HepG2 (cell line): ENCODE results near the gene MUL1. TPM values are rescaled to one million over a fixed set of nuclear protein-coding genes. Genes with fewer than 3 reads are reported as not detected.

Source experiments
- ATF7 ChIP-seq, 2 experiments: fragments of 450-650 bp in 1 of 2; sonication (generic) in 1 of 2; formaldehyde crosslinking in 1 of 2; IDR thresholded peaks; 2 replicates each; pipeline versions ENCODE4 v1.4.0 to v1.6.1; 2016 to 2020; ENCODE audit warnings: antibody characterized with exemption in 1 of 2, mild to moderate bottlenecking in 1 of 2, missing genetic modification reagents in 1 of 2
- FOXM1 ChIP-seq: sonication (generic); formaldehyde crosslinking; IDR thresholded peaks from 2 replicates; pipeline ENCODE4 v1.5.0; 2020; ENCODE audit warnings: missing genetic modification reagents
- MLLT10 ChIP-seq: sonication (generic); formaldehyde crosslinking; IDR thresholded peaks from 2 replicates; pipeline ENCODE4 v1.4.0; 2020; ENCODE audit warnings: missing genetic modification reagents
- TARDBP ChIP-seq: sonication (generic); formaldehyde crosslinking; IDR thresholded peaks from 2 replicates; pipeline ENCODE4 v1.8.0; 2022; ENCODE audit warnings: mild to moderate bottlenecking, missing genetic modification reagents
- U2AF2 ChIP-seq: fragments of 200-400 bp; formaldehyde crosslinking; IDR thresholded peaks from 2 replicates; pipeline ENCODE4 v1.6.1; 2017; ENCODE audit warnings: low read depth, mild to moderate bottlenecking, low read length
- ZBTB20 ChIP-seq: sonication (generic); formaldehyde crosslinking; IDR thresholded peaks from 2 replicates; pipeline ENCODE4 v1.8.1; 2023; ENCODE audit warnings: missing genetic modification reagents, low read depth, mild to moderate bottlenecking, borderline replicate concordance
- ZFP36L2 ChIP-seq: sonication (generic); formaldehyde crosslinking; IDR thresholded peaks from 2 replicates; pipeline ENCODE4 v1.4.0; 2020; ENCODE audit warnings: missing genetic modification reagents
- ZNF253 ChIP-seq: sonication (generic); formaldehyde crosslinking; IDR thresholded peaks from 2 replicates; pipeline ENCODE4 v1.8.0; 2022; ENCODE audit warnings: mild to moderate bottlenecking, missing genetic modification reagents, borderline replicate concordance
- ZNF333 ChIP-seq: sonication (generic); formaldehyde crosslinking; IDR thresholded peaks from 2 replicates; pipeline ENCODE4 v1.4.0; 2020; ENCODE audit warnings: mild to moderate bottlenecking, missing genetic modification reagents, borderline replicate concordance
- ZNF577 ChIP-seq: sonication (generic); formaldehyde crosslinking; IDR thresholded peaks from 2 replicates; pipeline ENCODE4 v1.4.0; 2020; ENCODE audit warnings: mild to moderate bottlenecking, low read depth, missing genetic modification reagents, borderline replicate concordance
- ZNF674 ChIP-seq: sonication (generic); formaldehyde crosslinking; IDR thresholded peaks from 2 replicates; pipeline ENCODE4 v1.5.0; 2020; ENCODE audit warnings: low read depth, mild to moderate bottlenecking, missing genetic modification reagents
- ZNF781 ChIP-seq: sonication (generic); formaldehyde crosslinking; IDR thresholded peaks from 2 replicates; pipeline ENCODE4 v1.5.1; 2020; ENCODE audit warnings: borderline replicate concordance, mild to moderate bottlenecking, missing genetic modification reagents; ENCODE audit errors: not compliant biosample characterization
- ZNF841 ChIP-seq: sonication (generic); formaldehyde crosslinking; IDR thresholded peaks from 2 replicates; pipeline ENCODE4 v1.8.1; 2023; ENCODE audit warnings: missing genetic modification reagents, borderline replicate concordance
- polyA plus RNA-seq, 8 experiments: library from polyadenylated mRNA; depleted of rRNA in 3 of 8; stranded (reverse) in 7 of 8; unstranded in 1 of 8; fragments of >200 nt; fragmentation: Illumina TruSeq in 4 of 8; extraction: Trizol in 4 of 8; gene quantifications; 2 replicates each; pipeline versions ENCODE4 v1.2.1 to v1.2.3, GENCODE V29; 2011 to 2016; ENCODE audit warnings: low read depth in 4 of 8, missing spikeins in 1 of 8, mixed read lengths in 1 of 8; ENCODE audit not compliant: insufficient read depth in 1 of 8
- total RNA-seq, 5 experiments: library from RNA; depleted of rRNA; stranded (reverse); fragments of >200 nt; fragmentation: Illumina TruSeq; extraction: Trizol; gene quantifications; 2 replicates each; pipeline ENCODE4 v1.2.3, GENCODE V29; 2016; ENCODE audit warnings: low read depth in 1 of 5
- TF ChIP-seq, protein P1 (sequence below): sonication (generic); formaldehyde crosslinking; IDR thresholded peaks from 2 replicates; pipeline ENCODE4 v1.4.0; 2020; ENCODE audit warnings: missing genetic modification reagents, borderline replicate concordance
- TF ChIP-seq, protein P2 (sequence below): sonication (generic); formaldehyde crosslinking; IDR thresholded peaks from 2 replicates; pipeline ENCODE4 v1.5.1; 2020; ENCODE audit warnings: missing genetic modification reagents, mild to moderate bottlenecking, borderline replicate concordance
- TF ChIP-seq, protein P3 (sequence below): sonication (generic); formaldehyde crosslinking; IDR thresholded peaks from 2 replicates; pipeline ENCODE4 v1.5.0; 2020; ENCODE audit warnings: mild to moderate bottlenecking, missing genetic modification reagents, borderline replicate concordance
- TF ChIP-seq, protein P4 (sequence below): sonication (generic); formaldehyde crosslinking; IDR thresholded peaks from 2 replicates; pipeline ENCODE4 v1.4.0; 2020; ENCODE audit warnings: mild to moderate bottlenecking, missing genetic modification reagents
- TF ChIP-seq, protein P5 (sequence below): sonication (generic); formaldehyde crosslinking; conservative IDR thresholded peaks from 2 replicates; pipeline ENCODE4 v1.4.0; 2020; ENCODE audit warnings: missing genetic modification reagents

Gene MUL1
- total and polyA plus RNA-seq, 2 of the 13 experiments (the other 11 are each of a cell fraction or from before 2014, with no cell fraction given): 21.5 to 26.5 TPM

DNA sequence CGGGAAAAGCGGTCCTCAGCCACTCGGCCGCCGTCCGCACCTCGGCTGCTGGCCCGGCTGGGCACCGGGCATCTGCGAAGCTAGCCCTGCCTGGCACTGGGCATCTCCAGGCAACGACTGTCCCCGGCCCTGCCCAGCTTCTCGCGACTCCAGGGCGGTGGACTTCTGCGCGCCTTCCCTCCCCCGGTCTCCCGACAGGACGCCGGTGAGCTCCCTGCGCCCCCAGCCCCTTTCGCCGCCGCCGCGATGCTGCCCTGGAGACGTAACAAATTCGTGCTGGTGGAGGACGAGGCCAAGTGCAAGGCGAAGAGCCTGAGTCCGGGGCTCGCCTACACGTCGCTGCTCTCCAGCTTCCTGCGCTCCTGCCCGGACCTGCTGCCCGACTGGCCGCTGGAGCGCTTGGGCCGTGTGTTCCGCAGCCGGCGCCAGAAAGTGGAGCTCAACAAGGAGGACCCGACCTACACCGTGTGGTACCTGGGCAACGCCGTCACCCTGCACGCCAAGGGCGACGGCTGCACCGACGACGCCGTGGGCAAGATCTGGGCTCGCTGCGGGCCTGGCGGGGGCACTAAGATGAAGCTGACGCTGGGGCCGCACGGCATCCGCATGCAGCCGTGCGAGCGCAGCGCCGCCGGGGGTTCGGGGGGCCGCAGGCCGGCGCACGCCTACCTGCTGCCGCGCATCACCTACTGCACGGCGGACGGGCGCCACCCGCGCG lies 44.9 kb upstream of the MUL1 start (continued):
- TF ChIP-seq, protein P1, sequence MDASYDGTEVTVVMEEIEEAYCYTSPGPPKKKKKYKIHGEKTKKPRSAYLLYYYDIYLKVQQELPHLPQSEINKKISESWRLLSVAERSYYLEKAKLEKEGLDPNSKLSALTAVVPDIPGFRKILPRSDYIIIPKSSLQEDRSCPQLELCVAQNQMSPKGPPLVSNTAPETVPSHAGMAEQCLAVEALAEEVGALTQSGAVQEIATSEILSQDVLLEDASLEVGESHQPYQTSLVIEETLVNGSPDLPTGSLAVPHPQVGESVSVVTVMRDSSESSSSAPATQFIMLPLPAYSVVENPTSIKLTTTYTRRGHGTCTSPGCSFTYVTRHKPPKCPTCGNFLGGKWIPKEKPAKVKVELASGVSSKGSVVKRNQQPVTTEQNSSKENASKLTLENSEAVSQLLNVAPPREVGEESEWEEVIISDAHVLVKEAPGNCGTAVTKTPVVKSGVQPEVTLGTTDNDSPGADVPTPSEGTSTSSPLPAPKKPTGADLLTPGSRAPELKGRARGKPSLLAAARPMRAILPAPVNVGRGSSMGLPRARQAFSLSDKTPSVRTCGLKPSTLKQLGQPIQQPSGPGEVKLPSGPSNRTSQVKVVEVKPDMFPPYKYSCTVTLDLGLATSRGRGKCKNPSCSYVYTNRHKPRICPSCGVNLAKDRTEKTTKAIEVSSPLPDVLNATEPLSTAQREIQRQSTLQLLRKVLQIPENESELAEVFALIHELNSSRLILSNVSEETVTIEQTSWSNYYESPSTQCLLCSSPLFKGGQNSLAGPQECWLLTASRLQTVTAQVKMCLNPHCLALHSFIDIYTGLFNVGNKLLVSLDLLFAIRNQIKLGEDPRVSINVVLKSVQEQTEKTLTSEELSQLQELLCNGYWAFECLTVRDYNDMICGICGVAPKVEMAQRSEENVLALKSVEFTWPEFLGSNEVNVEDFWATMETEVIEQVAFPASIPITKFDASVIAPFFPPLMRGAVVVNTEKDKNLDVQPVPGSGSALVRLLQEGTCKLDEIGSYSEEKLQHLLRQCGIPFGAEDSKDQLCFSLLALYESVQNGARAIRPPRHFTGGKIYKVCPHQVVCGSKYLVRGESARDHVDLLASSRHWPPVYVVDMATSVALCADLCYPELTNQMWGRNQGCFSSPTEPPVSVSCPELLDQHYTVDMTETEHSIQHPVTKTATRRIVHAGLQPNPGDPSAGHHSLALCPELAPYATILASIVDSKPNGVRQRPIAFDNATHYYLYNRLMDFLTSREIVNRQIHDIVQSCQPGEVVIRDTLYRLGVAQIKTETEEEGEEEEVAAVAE (CRISPR knock-in tag): no peak
- no peak for TF ChIP-seq ZNF674
- TF ChIP-seq ZNF253: no peak
- TF ChIP-seq ZNF841 (CRISPR knock-in tag): no peak; the same call in 1 of the 2 replicates
- TF ChIP-seq, protein P2, sequence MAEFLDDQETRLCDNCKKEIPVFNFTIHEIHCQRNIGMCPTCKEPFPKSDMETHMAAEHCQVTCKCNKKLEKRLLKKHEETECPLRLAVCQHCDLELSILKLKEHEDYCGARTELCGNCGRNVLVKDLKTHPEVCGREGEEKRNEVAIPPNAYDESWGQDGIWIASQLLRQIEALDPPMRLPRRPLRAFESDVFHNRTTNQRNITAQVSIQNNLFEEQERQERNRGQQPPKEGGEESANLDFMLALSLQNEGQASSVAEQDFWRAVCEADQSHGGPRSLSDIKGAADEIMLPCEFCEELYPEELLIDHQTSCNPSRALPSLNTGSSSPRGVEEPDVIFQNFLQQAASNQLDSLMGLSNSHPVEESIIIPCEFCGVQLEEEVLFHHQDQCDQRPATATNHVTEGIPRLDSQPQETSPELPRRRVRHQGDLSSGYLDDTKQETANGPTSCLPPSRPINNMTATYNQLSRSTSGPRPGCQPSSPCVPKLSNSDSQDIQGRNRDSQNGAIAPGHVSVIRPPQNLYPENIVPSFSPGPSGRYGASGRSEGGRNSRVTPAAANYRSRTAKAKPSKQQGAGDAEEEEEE (CRISPR knock-in tag): peak; percentile 50; the same call in 1 of the 2 replicates
- TF ChIP-seq MLLT10 (CRISPR knock-in tag): no peak
- no peak for TF ChIP-seq ZNF577 (CRISPR knock-in tag)
- TF ChIP-seq, protein P3, sequence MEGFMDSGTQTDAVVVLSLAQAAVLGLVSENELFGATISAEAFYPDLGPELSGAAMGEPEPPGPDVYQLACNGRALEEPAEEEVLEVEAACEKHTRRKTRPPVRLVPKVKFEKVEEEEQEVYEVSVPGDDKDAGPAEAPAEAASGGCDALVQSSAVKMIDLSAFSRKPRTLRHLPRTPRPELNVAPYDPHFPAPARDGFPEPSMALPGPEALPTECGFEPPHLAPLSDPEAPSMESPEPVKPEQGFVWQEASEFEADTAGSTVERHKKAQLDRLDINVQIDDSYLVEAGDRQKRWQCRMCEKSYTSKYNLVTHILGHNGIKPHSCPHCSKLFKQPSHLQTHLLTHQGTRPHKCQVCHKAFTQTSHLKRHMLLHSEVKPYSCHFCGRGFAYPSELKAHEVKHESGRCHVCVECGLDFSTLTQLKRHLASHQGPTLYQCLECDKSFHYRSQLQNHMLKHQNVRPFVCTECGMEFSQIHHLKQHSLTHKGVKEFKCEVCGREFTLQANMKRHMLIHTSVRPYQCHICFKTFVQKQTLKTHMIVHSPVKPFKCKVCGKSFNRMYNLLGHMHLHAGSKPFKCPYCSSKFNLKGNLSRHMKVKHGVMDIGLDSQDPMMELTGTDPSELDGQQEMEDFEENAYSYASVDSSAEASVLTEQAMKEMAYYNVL (CRISPR knock-in tag): no peak
- TF ChIP-seq U2AF2: no peak
- TF ChIP-seq TARDBP (CRISPR knock-in tag): no peak
- TF ChIP-seq, protein P4, sequence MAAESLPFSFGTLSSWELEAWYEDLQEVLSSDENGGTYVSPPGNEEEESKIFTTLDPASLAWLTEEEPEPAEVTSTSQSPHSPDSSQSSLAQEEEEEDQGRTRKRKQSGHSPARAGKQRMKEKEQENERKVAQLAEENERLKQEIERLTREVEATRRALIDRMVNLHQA (CRISPR knock-in tag): no peak
- no peak for TF ChIP-seq ZFP36L2 (CRISPR knock-in tag)
- no peak for TF ChIP-seq ZBTB20 (CRISPR knock-in tag)
- peak; percentile 83; the same call in 1 of the 2 replicates for TF ChIP-seq ZNF333 (CRISPR knock-in tag)
- TF ChIP-seq, protein P5, sequence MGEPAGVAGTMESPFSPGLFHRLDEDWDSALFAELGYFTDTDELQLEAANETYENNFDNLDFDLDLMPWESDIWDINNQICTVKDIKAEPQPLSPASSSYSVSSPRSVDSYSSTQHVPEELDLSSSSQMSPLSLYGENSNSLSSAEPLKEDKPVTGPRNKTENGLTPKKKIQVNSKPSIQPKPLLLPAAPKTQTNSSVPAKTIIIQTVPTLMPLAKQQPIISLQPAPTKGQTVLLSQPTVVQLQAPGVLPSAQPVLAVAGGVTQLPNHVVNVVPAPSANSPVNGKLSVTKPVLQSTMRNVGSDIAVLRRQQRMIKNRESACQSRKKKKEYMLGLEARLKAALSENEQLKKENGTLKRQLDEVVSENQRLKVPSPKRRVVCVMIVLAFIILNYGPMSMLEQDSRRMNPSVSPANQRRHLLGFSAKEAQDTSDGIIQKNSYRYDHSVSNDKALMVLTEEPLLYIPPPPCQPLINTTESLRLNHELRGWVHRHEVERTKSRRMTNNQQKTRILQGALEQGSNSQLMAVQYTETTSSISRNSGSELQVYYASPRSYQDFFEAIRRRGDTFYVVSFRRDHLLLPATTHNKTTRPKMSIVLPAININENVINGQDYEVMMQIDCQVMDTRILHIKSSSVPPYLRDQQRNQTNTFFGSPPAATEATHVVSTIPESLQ (CRISPR knock-in tag): no peak
- no peak for TF ChIP-seq ATF7 (IDR thresholded peaks at IDR 0.05)
- no peak for TF ChIP-seq ATF7 (CRISPR knock-in tag; IDR thresholded peaks at IDR 0.05)
- no peak for TF ChIP-seq FOXM1
- TF ChIP-seq ZNF781 (CRISPR knock-in tag): no peak
